K562 (cell line): ENCODE data around the gene NACAD. TPM values are rescaled to one million over a fixed set of nuclear protein-coding genes. Genes with fewer than 3 reads are reported as not detected.

Source experiments
- ATAC-seq: fragments of 200-7000 bp; cut with Tn5 transposase; 3 replicates; pipeline ENCODE4 v1.9.1; 2020; ENCODE audit warnings: moderate library complexity
- BruUV-seq: library from RNA; stranded (reverse); fragments of 400-500 nt; replicated peaks from 2 replicates; lab custom pipeline; 2021; lab: Mats Ljungman, UMichigan
- CTCF ChIA-PET: fragments of 300-600 bp; formaldehyde crosslinking; extraction: SDS; loops from one replicate; lab custom pipeline; 2021; ENCODE audit warnings: low intra/inter-chr PET ratio; lab: Yijun Ruan, JAX
- POLR2A ChIA-PET: fragments of 300-600, 350-650 bp; sonication (Branson Sonifier 250); formaldehyde crosslinking; extraction: SDS; loops from one replicate; lab custom pipeline; 2021; ENCODE audit warnings: antibody characterized with exemption, inconsistent platforms; lab: Yijun Ruan, JAX
- DNase-seq, 4 experiments: peaks; one replicate each; pipeline versions ENCODE4 v3.0.0 to v3.0.0-alpha.2; 2011 to 2018; ENCODE audit warnings: low spot score in 3 of 4, mixed read lengths in 3 of 4; ENCODE audit errors: extremely low read depth in 1 of 4
- FAIRE-seq: peaks from 2 replicates; lab custom pipeline; 2011; peaks lifted over from hg19 to GRCh38; lab: Jason Lieb, UNC
- H2AFZ ChIP-seq: 2 replicates; pipeline ENCODE4 v1.6.0; 2011; ENCODE audit warnings: low read depth, low read length, control low read depth, inconsistent platforms
- H3K27ac ChIP-seq: fragments of 200-600 bp; 3 replicates; pipeline ENCODE4 v1.8.0; 2011; ENCODE audit warnings: low read depth, mild to moderate bottlenecking, control low read depth, inconsistent platforms, low read length, moderate library complexity, mixed read lengths; ENCODE audit errors: extremely low read depth
- H3K27me3 ChIP-seq, 2 experiments: fragments of 300-600 bp in 1 of 2; 2 replicates in 1 of 2; 3 replicates in 1 of 2; pipeline versions ENCODE4 v1.6.0 to v1.8.0; 2011; ENCODE audit warnings: inconsistent platforms in 2 of 2, low read length in 2 of 2, mild to moderate bottlenecking in 1 of 2, mixed read lengths in 1 of 2, moderate library complexity in 1 of 2; ENCODE audit not compliant: control insufficient read depth in 2 of 2, insufficient read depth in 2 of 2
- H3K36me3 ChIP-seq: fragments of 300-600 bp; 3 replicates; pipeline ENCODE4 v1.8.0; 2011; ENCODE audit warnings: mild to moderate bottlenecking, low read length, inconsistent platforms; ENCODE audit not compliant: control insufficient read depth, insufficient read depth
- H3K4me1 ChIP-seq, 2 experiments: fragments of 200-600 bp in 1 of 2; replicated peaks in 1 of 2; 2 replicates in 1 of 2; 3 replicates in 1 of 2; pipeline versions ENCODE4 v1.5.1 to v1.8.0; 2011; ENCODE audit warnings: inconsistent platforms in 2 of 2, low read length in 2 of 2, mild to moderate bottlenecking in 1 of 2, mixed read lengths in 1 of 2, moderate library complexity in 1 of 2; ENCODE audit not compliant: control insufficient read depth in 2 of 2, insufficient read depth in 2 of 2
- H3K4me2 ChIP-seq: 2 replicates; pipeline ENCODE4 v1.6.1; 2011; ENCODE audit warnings: low read length, control low read depth, inconsistent platforms, mixed read lengths; ENCODE audit not compliant: insufficient read depth
- H3K4me3 ChIP-seq: fragments of 200-600 bp; sonication (generic), shearing (Covaris generic); 2 replicates; pipeline ENCODE4 v1.5.1; 2016; ENCODE audit warnings: control low read depth, inconsistent platforms
- H3K79me2 ChIP-seq: fragments of 200-600 bp; 3 replicates; pipeline ENCODE4 v1.8.0; 2011; ENCODE audit warnings: low read length, inconsistent platforms; ENCODE audit not compliant: control insufficient read depth, insufficient read depth
- H3K9ac ChIP-seq, 2 experiments: 2 replicates each; pipeline versions ENCODE4 v1.6.0 to v1.6.1; 2011; ENCODE audit warnings: low read depth in 2 of 2, low read length in 2 of 2, control low read depth in 1 of 2, inconsistent platforms in 1 of 2, mild to moderate bottlenecking in 1 of 2, mixed read lengths in 1 of 2; ENCODE audit not compliant: insufficient read depth in 1 of 2
- H3K9me1 ChIP-seq: one replicate; pipeline ENCODE4 v1.6.0; 2011; ENCODE audit warnings: inconsistent platforms, mild to moderate bottlenecking, low read length, moderate library complexity; ENCODE audit not compliant: control insufficient read depth, insufficient read depth
- H3K9me3 ChIP-seq: replicated peaks from 2 replicates; pipeline ENCODE4 v1.5.1; 2011; ENCODE audit warnings: low read depth, low read length, inconsistent platforms; ENCODE audit not compliant: control insufficient read depth, insufficient read depth
- H4K20me1 ChIP-seq: replicated peaks from 2 replicates; pipeline ENCODE4 v1.6.1; 2011; ENCODE audit warnings: low read length, inconsistent platforms, mixed read lengths; ENCODE audit not compliant: control insufficient read depth, insufficient read depth
- CBFB ChIP-seq: sonication (generic); formaldehyde crosslinking; IDR thresholded peaks from 2 replicates; pipeline ENCODE4 v1.4.0; 2020; ENCODE audit warnings: mild to moderate bottlenecking, missing genetic modification reagents
- HDGF ChIP-seq: fragments of 450-650 bp; IDR thresholded peaks from 2 replicates; pipeline ENCODE4 v1.6.1; 2016
- NUFIP1 ChIP-seq: fragments of 450-650 bp; IDR thresholded peaks from 2 replicates; pipeline ENCODE4 v1.6.1; 2018; ENCODE audit not compliant: partially characterized antibody
- ZNF586 ChIP-seq: fragments of 450-650 bp; formaldehyde crosslinking; conservative IDR thresholded peaks from 2 replicates; pipeline ENCODE4 v1.4.0; 2020; ENCODE audit warnings: mild to moderate bottlenecking, moderate library complexity
- WGBS: fragments of 100-300 bp; shearing (Covaris generic); methylation state at CpG from one replicate; pipeline ENCODE4 v1.1.6; 2016; ENCODE audit warnings: low coverage, mixed read lengths; ENCODE audit not compliant: insufficient coverage; ENCODE audit errors: missing lambda C conversion rate; 5-methylcytosine and 5-hydroxymethylcytosine counted together
- in situ Hi-C: fragments of 300-500 bp; cut with MboI; formaldehyde crosslinking; loops from 4 replicates; pipeline ENCODE4 v1.15.0; 2018; ENCODE audit warnings: inconsistent platforms, mixed read lengths
- intact Hi-C: fragments of 100-400 bp; cut with micrococcal nuclease; formaldehyde crosslinking; loops from 2 replicates; pipeline ENCODE4 v1.14.2; 2022
- polyA plus RNA-seq, 8 experiments: library from polyadenylated mRNA; depleted of rRNA in 4 of 8; stranded (reverse) in 5 of 8; unstranded in 3 of 8; fragments of >200 nt; fragmentation: Nextera tagmentation in 2 of 8; fragmentation: Illumina TruSeq in 1 of 8; extraction: Ambion mirVana in 2 of 8; extraction: Trizol in 1 of 8; gene quantifications; 2 replicates each; pipeline versions ENCODE4 v1.2.1 to v1.2.3, GENCODE V29; 2011 to 2014; ENCODE audit warnings: inconsistent platforms in 1 of 8, missing spikeins in 1 of 8
- total RNA-seq, 7 experiments: library from RNA; depleted of rRNA in 6 of 7; stranded (reverse); fragments of >200 nt in 6 of 7; fragmentation: Illumina TruSeq in 2 of 7; extraction: Trizol in 2 of 7; gene quantifications; 2 replicates each; pipeline versions ENCODE4 v1.2.1 to v1.2.3, GENCODE V29; 2011 to 2021; ENCODE audit warnings: low replicate concordance in 1 of 7
- TF ChIP-seq, protein P1 (sequence below): fragments of 250-450 bp; sonication (Bioruptor Pico); IDR thresholded peaks from 2 replicates; pipeline ENCODE4 v1.8.0; 2021; ENCODE audit warnings: mild to moderate bottlenecking, moderate library complexity

The NACAD gene
- total and polyA plus RNA-seq, 9 of the 15 experiments (the other 6 are each of a cell fraction or from before 2014, with no cell fraction given), result under 0.01 to 0.03 (median 0.02) TPM; not detected in 5

DNA sequence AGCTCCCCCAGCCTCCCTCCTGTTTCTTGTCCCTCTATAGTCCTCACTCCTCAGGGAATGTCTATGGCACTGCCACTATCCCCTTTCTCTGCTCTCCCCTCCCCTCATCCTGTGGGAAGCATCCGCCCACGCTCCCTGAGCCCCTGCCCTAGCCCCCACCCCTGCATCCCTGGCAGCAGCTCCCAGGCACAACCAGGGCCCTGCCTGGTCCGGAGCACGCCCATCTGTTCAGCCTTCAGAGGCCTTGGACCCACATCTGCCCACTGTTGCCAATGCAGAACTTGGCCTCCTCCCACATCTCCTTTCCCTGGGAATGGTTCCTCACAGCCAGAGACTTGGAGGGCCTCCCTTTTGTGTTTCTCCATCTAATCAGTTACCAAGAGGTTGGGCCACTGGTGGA lies 43.1 kb upstream of the NACAD start (continued):
- TF ChIP-seq, protein P1, sequence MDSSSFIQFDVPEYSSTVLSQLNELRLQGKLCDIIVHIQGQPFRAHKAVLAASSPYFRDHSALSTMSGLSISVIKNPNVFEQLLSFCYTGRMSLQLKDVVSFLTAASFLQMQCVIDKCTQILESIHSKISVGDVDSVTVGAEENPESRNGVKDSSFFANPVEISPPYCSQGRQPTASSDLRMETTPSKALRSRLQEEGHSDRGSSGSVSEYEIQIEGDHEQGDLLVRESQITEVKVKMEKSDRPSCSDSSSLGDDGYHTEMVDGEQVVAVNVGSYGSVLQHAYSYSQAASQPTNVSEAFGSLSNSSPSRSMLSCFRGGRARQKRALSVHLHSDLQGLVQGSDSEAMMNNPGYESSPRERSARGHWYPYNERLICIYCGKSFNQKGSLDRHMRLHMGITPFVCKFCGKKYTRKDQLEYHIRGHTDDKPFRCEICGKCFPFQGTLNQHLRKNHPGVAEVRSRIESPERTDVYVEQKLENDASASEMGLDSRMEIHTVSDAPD (CRISPR knock-in tag), result no peak
- TF ChIP-seq HDGF, result no peak
- no peak for TF ChIP-seq ZNF586 (CRISPR knock-in tag)
- TF ChIP-seq CBFB (CRISPR knock-in tag), result no peak
- TF ChIP-seq, all 486 proteins: peak for 0

DNA sequence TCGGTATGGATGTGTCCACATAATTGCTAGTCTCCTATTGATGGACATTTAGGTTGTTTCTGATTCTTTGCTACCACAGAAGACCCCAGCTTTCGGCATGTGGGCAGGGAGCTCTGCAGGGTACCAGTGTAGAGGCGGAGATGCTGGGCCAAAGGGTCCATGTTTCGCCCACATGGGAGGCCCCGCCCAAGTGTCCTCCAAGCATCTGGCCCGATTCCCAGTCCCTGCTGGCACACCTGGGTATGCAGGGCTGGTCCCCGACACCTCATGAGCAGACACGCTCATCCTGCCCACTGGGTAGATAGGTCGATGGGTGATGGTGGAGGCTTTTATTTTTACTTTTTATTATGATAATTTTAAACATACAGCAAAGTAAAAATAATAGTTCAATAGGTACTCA lies 42.1 kb upstream of the NACAD start:
- H3K9ac ChIP-seq, result no peak overlapping the region
- H3K79me2 ChIP-seq, result no peaks in the 10 kb centered on the region
- intact Hi-C loops (loop anchor here (10.0 kb wide), 1 partner anchor 276 kb away; no protein-coding TSS in a partner anchor), in situ Hi-C loops (loop anchor here (10.0 kb wide), 1 partner anchor 536 kb away; no protein-coding TSS in a partner anchor)
- POLR2A ChIA-PET, result no interaction called here
- H4K20me1 ChIP-seq, result no peaks in the 10 kb centered on the region
- H3K4me1 ChIP-seq, result peaks cover 0 to 11% of the 10 kb centered on the region in 2 experiments; a peak in 3 of 5 replicates
- no peak overlapping the region for H3K4me2 ChIP-seq
- no peaks in the 10 kb centered on the region for H3K9me3 ChIP-seq
- no TSS peak for BruUV-seq
- H3K27me3 ChIP-seq, result no peaks in the 10 kb centered on the region
- FAIRE-seq (no peak), DNase-seq (no peak), ATAC-seq (no peak)
- H3K27ac ChIP-seq, result no peak overlapping the region
- no peak overlapping the region for H2AFZ ChIP-seq
- CTCF ChIA-PET, result no interaction called here
- no peak overlapping the region for H3K4me3 ChIP-seq
- H3K9me1 ChIP-seq, result peaks cover 3% of the 10 kb centered on the region
- whole genome bisulfite sequencing, result 53% methylated on average over 9 of the region's 9 CpGs
- no peaks in the 10 kb centered on the region for H3K36me3 ChIP-seq
- no peak for TF ChIP-seq NUFIP1
